GM23338 (cell line): Measurements from ENCODE around the gene CDKN2D. TPM values are rescaled to one million over a fixed set of nuclear protein-coding genes. Genes with fewer than 3 reads are reported as not detected.
A peak's percentile ranks its signal among the peaks of the same experiment; 100 is the strongest.

ENCODE experiments used
- ATAC-seq: fragments of 200-7000 bp; cut with Tn5 transposase; 3 replicates; pipeline ENCODE4 v1.9.1; 2020
- DNase-seq: peaks from one replicate; pipeline ENCODE4 v3.0.0-alpha.2; 2015; ENCODE audit warnings: low spot score
- H2AFZ ChIP-seq: fragments of 200-600 bp; sonication (generic); 2 replicates; pipeline ENCODE4 v1.8.0; 2016; ENCODE audit warnings: antibody characterized with exemption, mild to moderate bottlenecking, moderate library complexity
- H3F3A ChIP-seq: fragments of 200-600 bp; sonication (generic); replicated peaks from 2 replicates; pipeline ENCODE4 v1.8.0; 2017; ENCODE audit warnings: antibody characterized with exemption, mixed run types, low read depth
- H3K27ac ChIP-seq: fragments of 200-600 bp; sonication (generic); 2 replicates; pipeline ENCODE4 v1.6.1; 2016; ENCODE audit warnings: low read depth
- H3K27me3 ChIP-seq: fragments of 200-600 bp; sonication (generic); 2 replicates; pipeline ENCODE4 v1.8.0; 2016; ENCODE audit warnings: mild to moderate bottlenecking, mixed run types, moderate library complexity; ENCODE audit not compliant: insufficient read depth
- H3K36me3 ChIP-seq: fragments of 200-600 bp; sonication (generic); 2 replicates; pipeline ENCODE4 v1.8.0; 2016; ENCODE audit warnings: mild to moderate bottlenecking; ENCODE audit not compliant: insufficient read depth
- H3K4me1 ChIP-seq: fragments of 200-600 bp; sonication (generic); 2 replicates; pipeline ENCODE4 v1.8.0; 2016; ENCODE audit warnings: mild to moderate bottlenecking, moderate library complexity; ENCODE audit not compliant: insufficient read depth
- H3K4me2 ChIP-seq: fragments of 200-600 bp; sonication (generic); 2 replicates; pipeline ENCODE4 v1.7.1; 2017; ENCODE audit warnings: mixed run types
- H3K4me3 ChIP-seq: fragments of 200-600 bp; sonication (generic); 2 replicates; pipeline ENCODE4 v1.6.1; 2016; ENCODE audit warnings: mixed run types
- H3K79me2 ChIP-seq: fragments of 200-600 bp; sonication (generic); replicated peaks from 2 replicates; pipeline ENCODE4 v1.8.0; 2017; ENCODE audit warnings: mild to moderate bottlenecking; ENCODE audit not compliant: insufficient read depth
- H3K9me2 ChIP-seq: fragments of 200-600 bp; sonication (generic); 2 replicates; pipeline ENCODE4 v1.8.0; 2017; ENCODE audit not compliant: insufficient read depth
- H4K20me1 ChIP-seq: fragments of 200-600 bp; sonication (generic); replicated peaks from 2 replicates; pipeline ENCODE4 v1.8.0; 2017; ENCODE audit warnings: mild to moderate bottlenecking; ENCODE audit not compliant: insufficient read depth
- H3K27ac Mint-ChIP-seq: 2 replicates; pipeline ENCODE4 v1.8.0; 2020; ENCODE audit warnings: inconsistent platforms, mild to moderate bottlenecking, moderate library complexity, mixed read lengths
- H3K27me3 Mint-ChIP-seq: 3 replicates; pipeline ENCODE4 v1.8.0; 2022; ENCODE audit warnings: low read depth, mild to moderate bottlenecking, moderate library complexity, mixed read lengths, inconsistent platforms; ENCODE audit not compliant: insufficient read depth, poor library complexity
- H3K36me3 Mint-ChIP-seq: 3 replicates; pipeline ENCODE4 v1.8.0; 2021; ENCODE audit warnings: low read depth, mild to moderate bottlenecking, inconsistent platforms, moderate library complexity, mixed read lengths
- H3K4me1 Mint-ChIP-seq: 3 replicates; pipeline ENCODE4 v1.8.0; 2020; ENCODE audit warnings: mild to moderate bottlenecking, inconsistent platforms, mixed read lengths
- H3K4me3 Mint-ChIP-seq: 3 replicates; pipeline ENCODE4 v1.8.0; 2021; ENCODE audit warnings: moderate library complexity, mild to moderate bottlenecking, inconsistent platforms, mixed read lengths
- H3K9me3 Mint-ChIP-seq: 3 replicates; pipeline ENCODE4 v1.8.0; 2020; ENCODE audit warnings: moderate library complexity, mild to moderate bottlenecking, inconsistent platforms, mixed read lengths
- CREB1 ChIP-seq: fragments of 250-450 bp; sonication (Bioruptor Pico); IDR thresholded peaks from 2 replicates; pipeline ENCODE4 v1.5.0; 2020; ENCODE audit warnings: low read depth, mild to moderate bottlenecking, moderate library complexity
- EZH2phosphoT487 ChIP-seq: fragments of 200-600 bp; sonication (generic); IDR thresholded peaks from one replicate; pipeline ENCODE4 v1.8.1; 2018; ENCODE audit warnings: antibody characterized with exemption; ENCODE audit not compliant: unreplicated experiment
- JUNB ChIP-seq: IDR thresholded peaks from one replicate; pipeline ENCODE4 v1.6.1; 2016; ENCODE audit warnings: antibody characterized with exemption; ENCODE audit not compliant: unreplicated experiment
- NANOG ChIP-seq: IDR thresholded peaks from 2 replicates; pipeline ENCODE4 v1.6.1; 2016; ENCODE audit warnings: antibody characterized with exemption, borderline replicate concordance
- POLR2AphosphoS5 ChIP-seq: IDR thresholded peaks from 2 replicates; pipeline ENCODE4 v1.6.1; 2016; ENCODE audit warnings: antibody characterized with exemption, low read depth
- ZNF114 ChIP-seq: fragments of 250-450 bp; sonication (Bioruptor Pico); IDR thresholded peaks from 2 replicates; pipeline ENCODE4 v1.5.0; 2020; ENCODE audit warnings: mild to moderate bottlenecking, moderate library complexity
- long read RNA-seq: library from polyadenylated mRNA; unstranded; transcript quantifications from one replicate; pipeline ENCODE4 v2.0.0, GENCODE V29; 2020; ENCODE audit not compliant: unreplicated experiment
- polyA plus RNA-seq: library from polyadenylated mRNA; unstranded; fragments of >200 nt; fragmentation: Nextera tagmentation; extraction: Ambion mirVana; gene quantifications from 2 replicates; pipeline ENCODE4 v1.2.1, GENCODE V29; 2016
- total RNA-seq: library from RNA; depleted of rRNA; stranded (reverse); fragments of >200 nt; shearing (Covaris generic); gene quantifications from 2 replicates; pipeline ENCODE4 v1.2.3, GENCODE V29; 2014; rRNA removed
- TF ChIP-seq, protein P1 (sequence below), 2 experiments: fragments of 200-600 bp in 1 of 2; sonication (generic) in 1 of 2; conservative IDR thresholded peaks; 2 replicates each; pipeline versions ENCODE4 v1.5.1 to v1.6.1; 2016 to 2017; ENCODE audit warnings: antibody characterized with exemption in 2 of 2, low read depth in 2 of 2, mild to moderate bottlenecking in 2 of 2, moderate library complexity in 1 of 2
- TF ChIP-seq, protein P2 (sequence below): IDR thresholded peaks from 2 replicates; pipeline ENCODE4 v1.6.1; 2016; ENCODE audit warnings: antibody characterized with exemption
- TF ChIP-seq, protein P3 (sequence below): fragments of 250-450 bp; sonication (Bioruptor Pico); IDR thresholded peaks from 2 replicates; pipeline ENCODE4 v1.5.0; 2020; ENCODE audit warnings: mild to moderate bottlenecking, moderate library complexity

The CDKN2D gene
- total RNA-seq (1.4 and 3.2 TPM in 2 replicates), polyA plus RNA-seq (4.0 and 5.8 TPM in 2 replicates)
- long read RNA-seq, partial matches to known transcripts: 0 of 4 reads
- long read RNA-seq, other reads (novel, unspliced or antisense): 0 of 4 reads

DNA sequence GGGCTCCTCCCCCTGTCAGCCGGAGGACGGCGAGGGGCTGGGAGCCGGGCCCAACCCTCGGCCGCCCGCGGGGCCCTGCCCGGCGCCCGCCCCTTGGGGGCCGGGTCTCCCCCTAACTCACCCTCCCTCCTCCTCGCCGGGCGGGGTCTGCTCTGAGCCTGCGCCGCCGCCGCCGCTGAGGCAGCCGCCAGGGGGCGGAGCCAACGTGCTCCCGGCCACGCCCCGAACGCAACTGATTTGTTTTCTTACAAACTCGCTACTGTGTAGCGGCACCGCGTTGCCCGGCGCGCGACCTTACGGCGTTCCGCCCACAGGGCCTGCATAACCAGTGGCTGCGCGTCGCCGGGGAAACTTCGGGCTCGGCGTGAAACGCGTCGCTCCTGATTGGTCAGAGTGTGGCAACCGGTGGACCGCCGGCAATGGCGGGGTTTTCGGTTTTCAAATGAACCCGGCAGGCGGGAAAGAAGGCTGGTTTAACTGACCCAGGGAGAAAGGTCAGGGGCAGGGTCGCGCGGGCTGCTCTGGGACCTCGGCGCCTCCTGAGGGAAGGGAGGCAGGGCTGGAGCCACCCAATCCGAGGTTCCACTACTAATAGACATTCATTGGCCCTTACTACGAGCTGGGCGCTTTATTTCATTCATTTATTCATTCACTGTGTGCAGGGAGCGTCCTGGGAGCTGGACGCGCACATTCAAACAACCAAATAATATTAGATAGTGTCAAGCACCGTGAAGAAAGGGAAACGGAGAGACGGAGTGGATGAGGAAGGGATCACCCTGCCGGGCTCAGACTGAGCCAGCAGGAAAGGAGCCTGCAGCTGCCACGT is at the start of gene CDKN2D:
Gene CDKN2D, minus strand, starts transcription at position 154 of the 826 bp plus-strand sequence. CDS start 326 bp downstream, outside the sequence.
- Mint-ChIP-seq H3K36me3 (peaks cover 34% of the 10 kb centered on the region), H3K27me3 (peaks cover 30% of the 10 kb centered on the region), H3K4me1 (peaks cover 36% of the 10 kb centered on the region), H3K4me3 (peak within 1 kb of the TSS; percentile 94), H3K27ac (peak within 1 kb of the TSS; percentile 99), H3K9me3 (peaks cover 2% of the 10 kb centered on the region; the same call in 2 of the 3 replicates)
- Histone ChIP-seq H3K79me2 (peaks cover 9% of the 10 kb centered on the region), H3K27me3 (no peaks in the 10 kb centered on the region), H3K9me2 (no peaks in the 10 kb centered on the region), H3K4me3 (peak within 1 kb of the TSS; percentile 83), H3K27ac (peak within 1 kb of the TSS; percentile 98), H3F3A (peaks cover 35% of the 10 kb centered on the region), H3K4me2 (peak within 1 kb of the TSS; percentile 94), H2AFZ (peak within 1 kb of the TSS; percentile 83), H4K20me1 (peaks cover 5% of the 10 kb centered on the region), H3K4me1 (peaks cover 23% of the 10 kb centered on the region), H3K36me3 (no peaks in the 10 kb centered on the region)
- DNase-seq (peak; percentile 100), ATAC-seq (peak; percentile 80)
- TF ChIP-seq CREB1 (CRISPR knock-in tag) (peak; percentile 72), POLR2AphosphoS5 (peak; percentile 70), ZNF114 (no peak)
- TF ChIP-seq, protein P1, sequence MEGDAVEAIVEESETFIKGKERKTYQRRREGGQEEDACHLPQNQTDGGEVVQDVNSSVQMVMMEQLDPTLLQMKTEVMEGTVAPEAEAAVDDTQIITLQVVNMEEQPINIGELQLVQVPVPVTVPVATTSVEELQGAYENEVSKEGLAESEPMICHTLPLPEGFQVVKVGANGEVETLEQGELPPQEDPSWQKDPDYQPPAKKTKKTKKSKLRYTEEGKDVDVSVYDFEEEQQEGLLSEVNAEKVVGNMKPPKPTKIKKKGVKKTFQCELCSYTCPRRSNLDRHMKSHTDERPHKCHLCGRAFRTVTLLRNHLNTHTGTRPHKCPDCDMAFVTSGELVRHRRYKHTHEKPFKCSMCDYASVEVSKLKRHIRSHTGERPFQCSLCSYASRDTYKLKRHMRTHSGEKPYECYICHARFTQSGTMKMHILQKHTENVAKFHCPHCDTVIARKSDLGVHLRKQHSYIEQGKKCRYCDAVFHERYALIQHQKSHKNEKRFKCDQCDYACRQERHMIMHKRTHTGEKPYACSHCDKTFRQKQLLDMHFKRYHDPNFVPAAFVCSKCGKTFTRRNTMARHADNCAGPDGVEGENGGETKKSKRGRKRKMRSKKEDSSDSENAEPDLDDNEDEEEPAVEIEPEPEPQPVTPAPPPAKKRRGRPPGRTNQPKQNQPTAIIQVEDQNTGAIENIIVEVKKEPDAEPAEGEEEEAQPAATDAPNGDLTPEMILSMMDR (conservative IDR thresholded peaks at IDR 0.05; ENCODE audit: low read depth in 2 of 2): 0 out of 4 replicates have a peak, but pooled peaks of 1 of the 2 experiments have one; percentile 7

DNA sequence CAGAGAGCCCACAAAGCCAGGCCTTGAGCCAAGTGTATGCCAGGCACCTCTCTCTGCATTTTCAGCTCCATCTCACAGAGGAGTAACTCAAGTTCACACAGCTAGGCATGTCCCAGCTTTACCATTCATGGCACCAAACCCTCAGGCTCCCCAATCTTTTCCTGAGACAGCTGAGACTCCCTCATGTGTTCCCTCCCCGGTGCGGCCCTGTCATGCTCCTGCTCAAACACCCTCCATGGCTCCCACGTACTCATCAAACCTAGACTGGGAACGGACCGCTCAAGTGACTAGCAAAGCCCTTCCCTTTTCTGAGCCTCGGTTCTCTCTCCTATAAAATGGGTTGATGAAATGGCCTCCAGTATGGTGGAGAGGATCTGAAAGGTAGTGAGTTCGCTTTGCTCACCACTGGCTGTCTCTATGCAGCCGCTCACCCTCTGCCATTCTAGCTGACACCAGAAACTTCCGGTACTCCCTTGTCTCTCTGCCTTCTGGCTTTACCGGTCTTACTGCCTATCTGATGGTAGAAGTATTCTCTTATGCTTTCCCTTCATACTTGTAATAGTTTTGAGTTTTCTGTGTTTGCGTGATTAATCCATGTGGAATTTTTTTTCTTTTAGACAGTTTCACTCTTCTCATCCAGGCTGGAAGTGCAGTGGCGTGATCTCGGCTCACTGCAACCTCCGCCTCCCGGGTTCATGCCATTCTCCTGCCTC is 48.8 kb upstream of the CDKN2D start:
- Histone ChIP-seq H2AFZ (no peak overlapping the region), H3K36me3 (no peaks in the 10 kb centered on the region), H3K4me3 (no peak overlapping the region), H3K27me3 (no peaks in the 10 kb centered on the region), H4K20me1 (peaks cover 5% of the 10 kb centered on the region; the same call in 1 of the 2 replicates), H3F3A (no peaks in the 10 kb centered on the region), H3K9me2 (no peaks in the 10 kb centered on the region), H3K4me1 (no peaks in the 10 kb centered on the region), H3K79me2 (peaks cover 5% of the 10 kb centered on the region; the same call in 1 of the 2 replicates), H3K27ac (no peak overlapping the region), H3K4me2 (no peak overlapping the region)
- Mint-ChIP-seq H3K36me3 (peaks cover 3% of the 10 kb centered on the region; the same call in 2 of the 3 replicates), H3K4me1 (no peaks in the 10 kb centered on the region; the same call in 2 of the 3 replicates), H3K9me3 (no peaks in the 10 kb centered on the region; the same call in 2 of the 3 replicates), H3K4me3 (no peak overlapping the region), H3K27ac (no peak overlapping the region), H3K27me3 (peaks cover 2% of the 10 kb centered on the region)
- ATAC-seq (no peak), DNase-seq (no peak)
- no peak for TF ChIP-seq JUNB
- TF ChIP-seq NANOG: no peak
- TF ChIP-seq, protein P2, sequence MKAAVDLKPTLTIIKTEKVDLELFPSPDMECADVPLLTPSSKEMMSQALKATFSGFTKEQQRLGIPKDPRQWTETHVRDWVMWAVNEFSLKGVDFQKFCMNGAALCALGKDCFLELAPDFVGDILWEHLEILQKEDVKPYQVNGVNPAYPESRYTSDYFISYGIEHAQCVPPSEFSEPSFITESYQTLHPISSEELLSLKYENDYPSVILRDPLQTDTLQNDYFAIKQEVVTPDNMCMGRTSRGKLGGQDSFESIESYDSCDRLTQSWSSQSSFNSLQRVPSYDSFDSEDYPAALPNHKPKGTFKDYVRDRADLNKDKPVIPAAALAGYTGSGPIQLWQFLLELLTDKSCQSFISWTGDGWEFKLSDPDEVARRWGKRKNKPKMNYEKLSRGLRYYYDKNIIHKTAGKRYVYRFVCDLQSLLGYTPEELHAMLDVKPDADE: no peak
- TF ChIP-seq POLR2AphosphoS5: no peak
- TF ChIP-seq ZNF114: no peak
- TF ChIP-seq, protein P3, sequence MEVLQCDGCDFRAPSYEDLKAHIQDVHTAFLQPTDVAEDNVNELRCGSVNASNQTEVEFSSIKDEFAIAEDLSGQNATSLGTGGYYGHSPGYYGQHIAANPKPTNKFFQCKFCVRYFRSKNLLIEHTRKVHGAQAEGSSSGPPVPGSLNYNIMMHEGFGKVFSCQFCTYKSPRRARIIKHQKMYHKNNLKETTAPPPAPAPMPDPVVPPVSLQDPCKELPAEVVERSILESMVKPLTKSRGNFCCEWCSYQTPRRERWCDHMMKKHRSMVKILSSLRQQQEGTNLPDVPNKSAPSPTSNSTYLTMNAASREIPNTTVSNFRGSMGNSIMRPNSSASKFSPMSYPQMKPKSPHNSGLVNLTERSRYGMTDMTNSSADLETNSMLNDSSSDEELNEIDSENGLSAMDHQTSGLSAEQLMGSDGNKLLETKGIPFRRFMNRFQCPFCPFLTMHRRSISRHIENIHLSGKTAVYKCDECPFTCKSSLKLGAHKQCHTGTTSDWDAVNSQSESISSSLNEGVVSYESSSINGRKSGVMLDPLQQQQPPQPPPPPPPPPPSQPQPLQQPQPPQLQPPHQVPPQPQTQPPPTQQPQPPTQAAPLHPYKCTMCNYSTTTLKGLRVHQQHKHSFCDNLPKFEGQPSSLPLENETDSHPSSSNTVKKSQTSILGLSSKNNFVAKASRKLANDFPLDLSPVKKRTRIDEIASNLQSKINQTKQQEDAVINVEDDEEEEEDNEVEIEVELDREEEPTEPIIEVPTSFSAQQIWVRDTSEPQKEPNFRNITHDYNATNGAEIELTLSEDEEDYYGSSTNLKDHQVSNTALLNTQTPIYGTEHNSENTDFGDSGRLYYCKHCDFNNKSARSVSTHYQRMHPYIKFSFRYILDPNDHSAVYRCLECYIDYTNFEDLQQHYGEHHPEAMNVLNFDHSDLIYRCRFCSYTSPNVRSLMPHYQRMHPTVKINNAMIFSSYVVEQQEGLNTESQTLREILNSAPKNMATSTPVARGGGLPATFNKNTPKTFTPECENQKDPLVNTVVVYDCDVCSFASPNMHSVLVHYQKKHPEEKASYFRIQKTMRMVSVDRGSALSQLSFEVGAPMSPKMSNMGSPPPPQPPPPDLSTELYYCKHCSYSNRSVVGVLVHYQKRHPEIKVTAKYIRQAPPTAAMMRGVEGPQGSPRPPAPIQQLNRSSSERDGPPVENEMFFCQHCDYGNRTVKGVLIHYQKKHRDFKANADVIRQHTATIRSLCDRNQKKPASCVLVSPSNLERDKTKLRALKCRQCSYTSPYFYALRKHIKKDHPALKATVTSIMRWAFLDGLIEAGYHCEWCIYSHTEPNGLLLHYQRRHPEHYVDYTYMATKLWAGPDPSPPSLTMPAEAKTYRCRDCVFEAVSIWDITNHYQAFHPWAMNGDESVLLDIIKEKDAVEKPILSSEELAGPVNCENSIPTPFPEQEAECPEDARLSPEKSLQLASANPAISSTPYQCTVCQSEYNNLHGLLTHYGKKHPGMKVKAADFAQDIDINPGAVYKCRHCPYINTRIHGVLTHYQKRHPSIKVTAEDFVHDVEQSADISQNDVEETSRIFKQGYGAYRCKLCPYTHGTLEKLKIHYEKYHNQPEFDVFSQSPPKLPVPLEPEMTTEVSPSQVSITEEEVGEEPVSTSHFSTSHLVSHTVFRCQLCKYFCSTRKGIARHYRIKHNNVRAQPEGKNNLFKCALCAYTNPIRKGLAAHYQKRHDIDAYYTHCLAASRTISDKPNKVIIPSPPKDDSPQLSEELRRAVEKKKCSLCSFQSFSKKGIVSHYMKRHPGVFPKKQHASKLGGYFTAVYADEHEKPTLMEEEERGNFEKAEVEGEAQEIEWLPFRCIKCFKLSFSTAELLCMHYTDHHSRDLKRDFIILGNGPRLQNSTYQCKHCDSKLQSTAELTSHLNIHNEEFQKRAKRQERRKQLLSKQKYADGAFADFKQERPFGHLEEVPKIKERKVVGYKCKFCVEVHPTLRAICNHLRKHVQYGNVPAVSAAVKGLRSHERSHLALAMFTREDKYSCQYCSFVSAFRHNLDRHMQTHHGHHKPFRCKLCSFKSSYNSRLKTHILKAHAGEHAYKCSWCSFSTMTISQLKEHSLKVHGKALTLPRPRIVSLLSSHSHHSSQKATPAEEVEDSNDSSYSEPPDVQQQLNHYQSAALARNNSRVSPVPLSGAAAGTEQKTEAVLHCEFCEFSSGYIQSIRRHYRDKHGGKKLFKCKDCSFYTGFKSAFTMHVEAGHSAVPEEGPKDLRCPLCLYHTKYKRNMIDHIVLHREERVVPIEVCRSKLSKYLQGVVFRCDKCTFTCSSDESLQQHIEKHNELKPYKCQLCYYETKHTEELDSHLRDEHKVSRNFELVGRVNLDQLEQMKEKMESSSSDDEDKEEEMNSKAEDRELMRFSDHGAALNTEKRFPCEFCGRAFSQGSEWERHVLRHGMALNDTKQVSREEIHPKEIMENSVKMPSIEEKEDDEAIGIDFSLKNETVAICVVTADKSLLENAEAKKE (CRISPR knock-in tag): no peak
- TF ChIP-seq EZH2phosphoT487: no peak
